ENCODE results near the gene EDN3.

DNA sequence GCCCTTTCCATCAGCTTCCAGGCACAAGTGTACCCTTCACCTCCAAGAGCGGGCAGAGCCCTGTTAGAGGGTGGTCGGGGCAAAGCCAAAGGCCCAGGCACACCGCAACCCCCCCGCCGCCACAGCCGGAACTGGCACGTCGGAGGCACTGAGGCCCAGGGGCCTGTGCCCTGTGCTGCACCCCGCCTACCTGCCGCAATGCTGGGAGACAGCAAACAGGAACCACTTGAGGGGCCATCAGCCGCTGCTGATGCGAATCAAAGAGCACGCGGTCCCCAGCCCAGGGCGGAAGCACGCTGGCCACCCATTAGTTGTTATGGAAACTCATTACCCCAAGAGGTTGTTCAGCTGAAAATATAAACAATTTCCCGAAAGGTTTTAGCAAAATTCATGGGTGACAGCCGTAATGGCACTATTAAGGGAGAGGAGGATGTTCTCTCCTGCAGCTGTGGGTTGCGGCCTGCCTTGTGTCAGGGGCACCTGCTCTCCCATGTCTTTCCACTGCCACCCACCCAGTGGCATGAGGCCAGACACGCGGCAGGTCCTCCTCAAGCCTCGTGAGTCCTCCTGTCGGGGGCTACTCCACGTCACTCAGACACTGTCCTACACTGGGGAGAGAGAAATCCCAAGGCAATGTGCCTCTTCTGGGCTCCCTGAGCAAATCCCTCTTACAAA, 65.3 kb downstream of the EDN3 start:
- no peak for TF ChIP-seq CTCF (IDR thresholded peaks at IDR 0.05; ENCODE audit: extremely low read depth in 1 of 2, insufficient read depth in 1 of 2, low read depth in 1 of 2, low read length in 2 of 2)
- TF ChIP-seq JUN (IDR thresholded peaks at IDR 0.05; ENCODE audit: borderline replicate concordance, insufficient read depth, insufficient read length, low read depth), result no peak
- TF ChIP-seq EZH2 (IDR thresholded peaks at IDR 0.05; ENCODE audit: borderline replicate concordance, low read depth, low read length, severe bottlenecking), result no peak
- no peak for TF ChIP-seq POLR2A (IDR thresholded peaks at IDR 0.05; ENCODE audit: low read depth, low read length)
- TF ChIP-seq FOS (IDR thresholded peaks at IDR 0.05; ENCODE audit: borderline replicate concordance, insufficient read depth, low read length), result no peak
- no peak for TF ChIP-seq MYC (IDR thresholded peaks at IDR 0.05; ENCODE audit: low read depth, low read length)
- TF ChIP-seq POLR2AphosphoS5 (IDR thresholded peaks at IDR 0.05; ENCODE audit: insufficient read depth, low read depth, low read length), result no peak
- no peak for TF ChIP-seq GATA2 (IDR thresholded peaks at IDR 0.05; ENCODE audit: insufficient read depth, insufficient read length, low read depth, low read length)

All from endothelial cell of umbilical vein (primary cell).